Measurements from ENCODE around the gene CSRP1.

GRCh38 chr1:201460814-201461644 is 45.9 kb downstream of the CSRP1 start:
- no peak for TF ChIP-seq SAP30 (IDR thresholded peaks at IDR 0.05; ENCODE audit: borderline replicate concordance, insufficient read depth, low read depth, low read length, poor library complexity, severe bottlenecking)
- TF ChIP-seq RAD21 (CRISPR knock-in tag; conservative IDR thresholded peaks at IDR 0.05 in 1 of 2, IDR thresholded peaks at IDR 0.05 in 1 of 2), result no peak
- 0 out of 4 replicates have a peak, but pooled peaks of 1 of the 2 experiments have one; percentile 19 for TF ChIP-seq FOXK2 (conservative IDR thresholded peaks at IDR 0.05 in 1 of 2, IDR thresholded peaks at IDR 0.05 in 1 of 2; ENCODE audit: low read depth in 2 of 2)
- no peak for TF ChIP-seq TAF1 (IDR thresholded peaks at IDR 0.05; ENCODE audit: control insufficient read depth, extremely low read depth, insufficient read depth, low read length, severe bottlenecking)
- TF ChIP-seq, protein P1, sequence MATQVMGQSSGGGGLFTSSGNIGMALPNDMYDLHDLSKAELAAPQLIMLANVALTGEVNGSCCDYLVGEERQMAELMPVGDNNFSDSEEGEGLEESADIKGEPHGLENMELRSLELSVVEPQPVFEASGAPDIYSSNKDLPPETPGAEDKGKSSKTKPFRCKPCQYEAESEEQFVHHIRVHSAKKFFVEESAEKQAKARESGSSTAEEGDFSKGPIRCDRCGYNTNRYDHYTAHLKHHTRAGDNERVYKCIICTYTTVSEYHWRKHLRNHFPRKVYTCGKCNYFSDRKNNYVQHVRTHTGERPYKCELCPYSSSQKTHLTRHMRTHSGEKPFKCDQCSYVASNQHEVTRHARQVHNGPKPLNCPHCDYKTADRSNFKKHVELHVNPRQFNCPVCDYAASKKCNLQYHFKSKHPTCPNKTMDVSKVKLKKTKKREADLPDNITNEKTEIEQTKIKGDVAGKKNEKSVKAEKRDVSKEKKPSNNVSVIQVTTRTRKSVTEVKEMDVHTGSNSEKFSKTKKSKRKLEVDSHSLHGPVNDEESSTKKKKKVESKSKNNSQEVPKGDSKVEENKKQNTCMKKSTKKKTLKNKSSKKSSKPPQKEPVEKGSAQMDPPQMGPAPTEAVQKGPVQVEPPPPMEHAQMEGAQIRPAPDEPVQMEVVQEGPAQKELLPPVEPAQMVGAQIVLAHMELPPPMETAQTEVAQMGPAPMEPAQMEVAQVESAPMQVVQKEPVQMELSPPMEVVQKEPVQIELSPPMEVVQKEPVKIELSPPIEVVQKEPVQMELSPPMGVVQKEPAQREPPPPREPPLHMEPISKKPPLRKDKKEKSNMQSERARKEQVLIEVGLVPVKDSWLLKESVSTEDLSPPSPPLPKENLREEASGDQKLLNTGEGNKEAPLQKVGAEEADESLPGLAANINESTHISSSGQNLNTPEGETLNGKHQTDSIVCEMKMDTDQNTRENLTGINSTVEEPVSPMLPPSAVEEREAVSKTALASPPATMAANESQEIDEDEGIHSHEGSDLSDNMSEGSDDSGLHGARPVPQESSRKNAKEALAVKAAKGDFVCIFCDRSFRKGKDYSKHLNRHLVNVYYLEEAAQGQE (IDR thresholded peaks at IDR 0.05; ENCODE audit: borderline replicate concordance), result no peak
- TF ChIP-seq, protein P1 (CRISPR knock-in tag; IDR thresholded peaks at IDR 0.05; ENCODE audit: low read depth), result no peak
